HG03457 (cell line): ENCODE measurements around the gene M1AP.

Source experiments
- ATAC-seq: cut with Tn5 transposase; IDR thresholded peaks from one replicate; pipeline ENCODE4 v1.9.1; 2021; ENCODE audit warnings: moderate number of reproducible peaks; ENCODE audit not compliant: unreplicated experiment

The M1AP gene

GRCh38 chr2:74551530-74551929, 96.6 kb downstream of the M1AP start:
- ATAC-seq = no peak

DNA sequence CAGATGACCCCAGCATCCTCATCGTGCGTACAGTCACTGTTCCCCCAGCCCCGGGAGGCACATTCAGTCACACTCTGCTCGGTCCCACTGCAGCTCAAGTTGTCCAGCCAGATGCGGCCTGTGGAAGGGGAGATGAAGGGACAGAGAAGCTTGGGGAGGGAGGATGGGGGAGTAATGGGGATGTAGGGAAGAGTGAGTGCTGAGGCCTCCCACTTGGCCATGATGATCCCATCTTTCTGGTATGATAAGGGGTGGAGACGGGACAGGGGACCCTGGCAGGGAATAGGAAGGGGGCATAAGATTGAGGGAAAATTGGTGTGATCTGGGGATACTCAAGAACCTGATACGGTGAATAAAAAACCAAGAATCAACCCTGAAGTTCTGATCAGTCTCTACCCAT, 97.9 kb downstream of the M1AP start:
- no peak for ATAC-seq

- ATAC-seq = no peak
Measured at GRCh38 chr2:74548900-74549826, 99.0 kb downstream of the M1AP start.

DNA sequence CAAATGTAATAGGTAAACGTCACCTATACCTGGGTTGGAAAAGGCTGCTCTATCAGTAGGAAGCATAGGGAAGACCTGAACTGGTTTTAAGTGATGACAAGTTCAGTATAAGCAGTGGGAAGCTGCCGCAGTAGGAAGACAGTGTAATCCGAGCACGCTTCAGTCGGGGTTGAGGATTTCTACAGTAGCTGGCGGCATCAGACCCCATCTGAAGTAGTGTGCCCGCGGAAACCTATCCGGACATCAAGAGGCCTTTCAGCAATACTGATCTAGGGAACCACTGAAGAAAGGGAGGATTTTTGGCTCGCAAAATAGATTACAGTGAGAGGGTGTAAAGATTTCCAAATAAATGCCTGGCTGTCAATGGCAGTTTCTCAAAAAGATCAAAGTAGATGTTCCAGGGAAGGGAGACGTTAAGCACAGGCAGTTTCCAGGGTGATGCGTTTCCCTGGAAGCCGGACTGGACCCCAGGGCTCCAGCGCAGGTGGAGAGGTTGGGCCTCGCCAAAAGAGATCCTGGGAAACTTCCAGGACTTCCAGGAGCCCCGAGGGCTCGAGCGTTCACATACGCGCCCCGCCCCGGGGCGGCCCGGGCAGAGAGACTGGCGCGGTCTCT, 99.7 kb downstream of the M1AP start:
- ATAC-seq = no peak

GRCh38 chr2:74546004-74546403, 102.1 kb downstream of the M1AP start:
- no peak for ATAC-seq

- ATAC-seq = no peak
Measured at GRCh38 chr2:74544634-74545033, 103.5 kb downstream of the M1AP start.

GRCh38 chr2:74542978-74543377, 105.2 kb downstream of the M1AP start:
- ATAC-seq = no peak

DNA sequence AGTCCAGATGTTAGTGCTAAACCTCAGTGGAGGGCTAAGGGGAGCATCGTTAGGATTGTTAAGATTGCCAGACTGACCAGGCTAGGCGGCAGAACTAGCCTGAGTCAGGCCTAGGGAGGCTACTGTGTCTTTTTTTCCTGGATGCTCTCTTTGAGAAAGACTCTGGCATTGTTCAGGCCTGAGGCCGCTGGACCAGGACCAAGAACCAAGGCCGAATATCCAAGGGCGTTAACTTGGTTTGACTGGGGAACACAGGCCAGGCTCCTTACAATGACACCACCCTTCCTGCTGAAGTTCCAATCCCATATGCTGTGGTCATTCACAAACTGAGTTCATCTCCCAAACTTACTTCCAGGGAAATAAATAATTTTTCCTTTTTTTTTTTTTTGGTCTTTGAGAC, 107.8 kb downstream of the M1AP start:
- no peak for ATAC-seq

GRCh38 chr2:74538881-74539339, 109.2 kb downstream of the M1AP start:
- ATAC-seq = no peak

DNA sequence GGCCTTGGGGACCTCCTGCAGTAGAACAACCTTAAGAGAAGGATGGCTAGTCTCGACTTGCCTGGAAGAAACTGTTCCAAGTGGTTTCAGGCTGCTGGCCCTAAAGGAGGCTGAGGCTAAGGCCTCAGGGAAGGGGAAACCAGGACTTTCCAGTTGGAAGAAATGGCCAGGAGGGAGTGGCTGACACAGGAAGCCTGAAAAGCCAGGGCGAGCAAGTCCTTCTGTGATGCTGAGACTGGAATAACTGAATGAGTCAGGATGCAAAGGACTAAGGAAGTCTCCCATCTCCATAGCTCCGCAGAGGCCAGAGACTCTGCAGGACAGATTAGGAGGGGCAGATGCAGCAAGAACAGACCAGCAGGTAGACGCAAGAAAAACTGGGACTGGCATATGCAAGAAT, 111.0 kb downstream of the M1AP start:
- ATAC-seq = no peak

GRCh38 chr2:74536166-74536950, 111.8 kb downstream of the M1AP start:
- no peak for ATAC-seq

DNA sequence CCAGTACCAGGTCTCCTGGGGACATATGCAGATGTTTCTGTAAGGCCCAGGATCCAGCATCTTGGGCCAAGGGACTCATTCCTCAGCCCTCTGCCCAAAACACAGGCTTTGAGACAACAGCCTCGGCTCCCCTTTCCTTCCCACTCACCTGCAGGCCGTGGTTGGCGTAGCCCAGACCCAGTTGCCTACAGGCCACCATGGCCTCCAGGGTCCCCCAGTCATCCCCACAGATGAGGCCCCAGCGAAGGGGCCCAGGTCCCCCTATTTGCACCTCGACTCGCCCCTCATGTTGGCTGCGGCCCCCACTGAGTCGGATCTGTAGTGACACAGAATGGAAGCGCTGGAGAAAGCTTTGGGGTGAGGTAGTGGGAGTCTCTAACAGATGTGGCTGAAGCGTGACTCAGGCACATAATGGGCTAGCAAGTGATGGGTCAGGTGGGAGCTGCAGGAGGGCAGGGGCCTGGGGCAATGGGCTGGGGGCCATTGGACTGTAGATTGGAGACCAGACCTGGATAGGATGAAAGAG, 112.6 kb downstream of the M1AP start:
- no peak for ATAC-seq

DNA sequence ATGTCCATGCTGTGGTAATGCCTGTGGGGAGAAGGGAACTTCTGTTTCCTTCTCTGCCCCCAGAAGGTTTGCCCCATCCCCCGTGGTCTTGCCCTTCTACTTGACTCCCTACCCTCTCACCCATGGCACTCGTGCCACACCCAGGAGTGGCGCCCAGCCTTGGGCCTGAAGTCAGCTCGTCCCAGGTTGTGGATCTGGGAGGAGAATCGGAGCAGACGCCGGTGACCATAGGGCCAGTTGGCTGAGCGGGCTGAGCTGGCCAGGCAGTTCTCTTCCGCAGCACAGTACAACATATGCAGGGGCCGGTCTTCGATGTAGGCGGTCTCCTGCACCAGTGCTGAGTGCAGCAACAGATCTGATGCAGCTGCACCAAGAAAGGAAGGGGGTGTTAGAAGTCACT, 113.7 kb downstream of the M1AP start:
- no peak for ATAC-seq

DNA sequence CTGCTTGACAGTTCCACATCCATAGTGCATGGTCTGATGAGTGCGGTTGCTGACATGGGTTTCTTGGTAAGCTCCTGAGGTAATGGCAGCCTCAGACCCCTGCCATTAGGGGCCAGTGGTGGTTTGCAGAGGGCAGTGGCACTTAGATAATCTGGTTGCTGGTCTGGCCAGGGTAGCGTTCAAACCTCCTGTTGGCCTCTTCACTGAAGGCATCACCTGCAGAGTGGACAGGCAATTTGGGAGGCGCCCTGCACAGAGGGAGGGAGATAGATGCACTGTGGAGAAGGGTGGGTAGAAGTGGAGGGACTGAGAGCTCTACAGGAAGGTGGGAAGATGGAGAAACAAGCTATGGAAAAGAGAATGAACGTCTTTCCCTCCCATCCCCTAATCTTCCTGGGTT, 114.7 kb downstream of the M1AP start:
- no peak for ATAC-seq

DNA sequence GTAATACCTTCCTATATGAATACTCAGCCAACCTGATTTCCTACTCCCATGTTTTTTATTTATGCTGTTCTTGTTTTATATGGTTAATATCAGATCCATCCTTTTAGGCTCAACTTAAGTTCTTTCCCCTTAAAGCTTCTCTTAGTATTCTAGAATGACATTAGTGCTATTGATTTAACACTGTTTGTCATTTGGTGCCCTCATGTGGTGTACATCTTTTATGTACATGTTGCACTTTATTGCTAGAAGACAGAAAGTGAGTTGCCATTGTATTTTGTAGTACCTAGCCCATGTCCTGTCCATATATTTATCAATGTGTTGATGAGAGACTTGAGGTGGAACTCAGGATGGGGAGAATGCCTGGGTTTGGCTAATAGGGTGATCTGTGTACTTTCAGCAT, 115.9 kb downstream of the M1AP start:
- ATAC-seq = no peak

DNA sequence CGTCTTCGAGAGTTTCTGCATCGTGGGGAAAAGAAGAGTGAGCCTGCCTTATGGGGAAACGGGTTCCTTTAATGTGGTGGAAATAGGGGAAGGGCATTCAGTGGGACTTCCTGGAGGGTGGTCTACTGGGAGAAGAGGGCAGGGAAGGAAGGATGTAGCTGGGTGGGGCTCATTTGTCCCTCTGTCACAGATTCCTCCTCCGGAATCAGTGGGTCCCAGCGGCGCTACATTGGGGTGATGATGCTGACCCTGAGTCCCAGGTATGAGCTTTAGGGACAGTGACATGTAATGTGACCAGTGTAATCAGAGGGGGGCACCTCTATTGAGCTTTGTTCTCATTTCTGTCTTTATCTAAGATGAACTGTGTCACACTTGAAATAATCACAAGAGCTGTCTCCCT, 116.5 kb downstream of the M1AP start:
- no peak for ATAC-seq

DNA sequence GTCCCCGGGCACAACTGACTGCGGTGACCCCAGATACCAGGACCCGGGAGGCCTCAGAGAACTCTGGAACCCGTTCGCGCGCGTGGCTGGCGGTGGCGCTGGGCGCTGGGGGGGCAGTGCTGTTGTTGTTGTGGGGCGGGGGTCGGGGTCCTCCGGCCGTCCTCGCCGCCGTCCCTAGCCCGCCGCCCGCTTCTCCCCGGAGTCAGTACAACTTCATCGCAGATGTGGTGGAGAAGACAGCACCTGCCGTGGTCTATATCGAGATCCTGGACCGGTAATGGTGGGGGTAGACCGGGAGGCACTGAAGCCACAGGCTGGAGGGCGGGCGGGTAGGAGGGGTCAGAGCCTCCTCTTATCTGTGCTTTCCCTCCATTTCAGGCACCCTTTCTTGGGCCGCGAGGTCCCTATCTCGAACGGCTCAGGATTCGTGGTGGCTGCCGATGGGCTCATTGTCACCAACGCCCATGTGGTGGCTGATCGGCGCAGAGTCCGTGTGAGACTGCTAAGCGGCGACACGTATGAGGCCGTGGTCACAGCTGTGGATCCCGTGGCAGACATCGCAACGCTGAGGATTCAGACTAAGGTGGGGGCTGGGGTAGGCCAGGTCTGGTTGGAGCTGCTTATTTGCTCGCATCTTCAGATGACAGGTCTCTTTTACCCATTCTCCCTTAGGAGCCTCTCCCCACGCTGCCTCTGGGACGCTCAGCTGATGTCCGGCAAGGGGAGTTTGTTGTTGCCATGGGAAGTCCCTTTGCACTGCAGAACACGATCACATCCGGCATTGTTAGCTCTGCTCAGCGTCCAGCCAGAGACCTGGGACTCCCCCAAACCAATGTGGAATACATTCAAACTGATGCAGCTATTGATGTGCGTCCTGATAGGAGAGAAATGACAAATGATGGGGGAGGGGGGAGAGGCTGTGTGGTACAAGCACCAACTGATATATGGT, 117.6 kb downstream of the M1AP start:
- no peak for ATAC-seq

- peak; percentile 76 for ATAC-seq
Measured at GRCh38 chr2:74529357-74530238, 118.5 kb downstream of the M1AP start, which contains the start of the genes AUP1 and HTRA2. TSS of gene AUP1 (minus strand) at chr2:74529706. CDS start at chr2:74529629, 77 bp downstream. TSS of gene HTRA2 (plus strand) at chr2:74529933. CDS start at chr2:74530007, 74 bp downstream.
